OCI-LY1 (cell line): ENCODE data around the gene RASA3.

Source experiments
- CTCF ChIP-seq: fragments of 200-600 bp; sonication (generic), shearing (Covaris generic); IDR thresholded peaks from 2 replicates; pipeline ENCODE4 v1.5.1; 2017; ENCODE audit warnings: mild to moderate bottlenecking, antibody characterized with exemption, low read length, moderate library complexity, mixed read lengths
- EZH2 ChIP-seq: fragments of 200-600 bp; sonication (generic), shearing (Covaris generic); IDR thresholded peaks from 2 replicates; pipeline ENCODE4 v1.8.0; 2017; ENCODE audit warnings: borderline replicate concordance, mixed run types, mild to moderate bottlenecking, antibody characterized with exemption, low read length, moderate library complexity, mixed read lengths

DNA sequence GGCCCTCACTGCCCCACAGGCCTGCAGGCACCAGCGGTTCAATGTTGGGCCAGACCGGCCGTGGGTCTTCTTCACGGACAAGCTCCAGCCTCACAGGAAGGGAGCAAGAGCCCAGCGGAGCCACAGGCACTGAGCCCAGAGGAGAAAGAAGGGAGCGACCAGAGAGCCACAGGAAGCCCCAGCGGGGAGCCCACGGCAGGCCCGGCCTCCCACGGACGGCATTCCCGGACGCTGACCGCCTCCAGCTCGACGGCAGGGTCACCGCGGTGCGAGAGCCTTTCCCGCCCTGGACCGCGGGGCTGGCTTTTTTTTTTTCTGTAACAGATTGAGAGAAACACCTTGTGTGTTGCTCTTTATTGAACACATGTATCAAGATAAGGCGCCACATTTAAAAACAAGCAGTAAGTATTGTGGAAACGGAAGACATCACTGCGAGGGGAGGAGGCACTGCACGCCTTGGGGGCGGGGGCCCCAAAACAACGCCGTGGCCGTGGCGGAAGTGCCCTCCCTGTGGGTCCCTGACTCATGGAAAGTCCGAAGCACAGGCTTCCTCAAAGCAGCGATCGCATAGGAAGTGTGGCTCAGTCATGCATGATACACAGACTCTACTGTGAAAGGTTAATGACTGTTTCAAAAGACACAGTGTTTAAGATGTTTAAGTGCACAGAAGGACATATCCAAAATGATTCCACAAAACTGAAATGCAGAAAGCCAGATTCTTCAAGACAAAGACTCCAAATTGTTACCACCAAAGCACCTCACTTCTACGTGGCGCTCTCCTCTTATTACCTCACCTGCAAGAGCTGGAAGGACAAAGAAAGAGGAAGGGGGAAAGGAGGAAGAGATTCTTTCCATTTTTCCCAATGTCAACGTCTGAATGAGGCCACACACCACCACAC is 3.5 kb downstream of the RASA3 start:
- TF ChIP-seq CTCF, result no peak
- TF ChIP-seq EZH2, result no peak
